GM20431 (cell line): Measurements from ENCODE around the gene TFIP11.

ENCODE experiments used
- in situ Hi-C: fragments of 300-500 bp; cut with MseI, MboI; formaldehyde crosslinking; loops from one replicate; pipeline ENCODE4 v1.15.0; 2020; ENCODE audit warnings: low sequenced_read_pairs; ENCODE audit not compliant: unreplicated experiment

The TFIP11 gene

DNA sequence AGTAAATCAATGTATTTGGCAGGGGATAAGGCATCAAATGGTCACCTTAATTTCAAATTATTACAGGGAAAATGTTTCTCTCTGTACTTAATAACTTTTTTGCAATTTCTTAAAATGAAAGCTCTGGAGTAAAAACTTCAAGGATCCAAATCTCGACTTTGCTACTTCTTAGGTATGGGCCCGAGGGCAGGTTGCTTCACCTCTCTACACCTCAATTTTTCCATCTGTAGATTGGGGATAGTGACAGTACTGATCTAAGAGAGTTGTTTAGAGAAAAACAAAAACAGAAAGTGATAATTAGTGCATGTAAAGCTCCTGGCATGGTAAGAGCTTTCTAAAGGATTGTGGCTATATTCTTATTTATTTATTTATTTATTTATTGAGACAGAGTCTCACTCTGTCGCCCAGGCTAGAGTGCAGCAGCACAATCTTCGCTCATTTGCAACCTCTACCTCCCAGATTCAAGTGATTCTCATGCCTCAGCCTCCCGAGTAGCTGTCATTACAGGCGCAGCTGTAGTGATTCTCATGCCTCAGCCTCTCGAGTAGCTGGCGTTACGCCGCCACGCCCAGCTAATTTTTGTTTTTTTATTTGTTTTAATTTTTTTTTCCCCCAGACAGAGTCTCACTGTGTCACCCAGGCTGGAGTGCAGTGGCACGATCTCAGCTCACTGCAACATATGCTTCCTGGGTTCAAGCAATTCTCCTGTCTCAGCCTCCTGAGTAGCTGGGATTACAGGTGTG lies 2.3 kb upstream of the TFIP11 start:
- in situ Hi-C loops, result no loop called here

DNA sequence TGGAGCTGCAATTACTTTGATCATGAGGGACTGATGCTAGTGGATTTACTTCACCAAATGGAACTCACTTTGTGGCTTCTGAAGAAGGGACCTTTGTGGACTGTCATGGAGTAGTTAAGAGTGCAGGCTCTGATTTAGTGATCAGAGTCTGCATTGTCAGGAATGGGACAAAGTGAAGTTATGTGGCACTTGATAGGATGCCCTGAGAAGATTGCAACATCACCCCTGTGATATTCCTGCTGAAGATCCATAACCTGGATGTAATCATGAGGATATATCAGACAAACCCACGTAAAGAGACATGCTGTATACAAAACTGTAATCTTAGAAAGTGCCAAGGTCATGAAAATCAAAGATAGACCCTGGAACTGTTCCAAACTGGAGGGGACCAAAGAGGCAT lies 1.6 kb upstream of the TFIP11 start:
- in situ Hi-C loops, result no loop called here

DNA sequence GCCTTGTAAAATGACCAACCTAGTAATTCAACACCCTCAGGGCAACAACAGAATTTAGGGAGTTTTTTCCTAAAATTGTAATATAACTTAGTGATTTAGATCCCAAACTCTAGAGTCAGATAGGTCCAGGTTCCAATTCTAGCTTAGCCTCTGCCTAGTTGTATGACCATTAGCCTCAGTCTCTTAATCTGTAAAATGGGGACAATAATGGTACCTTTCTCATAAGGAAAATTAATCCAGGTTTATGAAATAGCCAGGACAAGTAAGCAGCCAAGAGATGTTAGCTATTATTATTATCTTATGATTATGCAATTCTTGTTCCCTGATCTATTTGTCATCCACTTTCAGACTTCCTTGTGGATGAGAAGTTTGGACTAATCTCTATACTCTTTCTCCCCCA lies 4.1 kb downstream of the TFIP11 start:
- in situ Hi-C loops, result no loop called here

DNA sequence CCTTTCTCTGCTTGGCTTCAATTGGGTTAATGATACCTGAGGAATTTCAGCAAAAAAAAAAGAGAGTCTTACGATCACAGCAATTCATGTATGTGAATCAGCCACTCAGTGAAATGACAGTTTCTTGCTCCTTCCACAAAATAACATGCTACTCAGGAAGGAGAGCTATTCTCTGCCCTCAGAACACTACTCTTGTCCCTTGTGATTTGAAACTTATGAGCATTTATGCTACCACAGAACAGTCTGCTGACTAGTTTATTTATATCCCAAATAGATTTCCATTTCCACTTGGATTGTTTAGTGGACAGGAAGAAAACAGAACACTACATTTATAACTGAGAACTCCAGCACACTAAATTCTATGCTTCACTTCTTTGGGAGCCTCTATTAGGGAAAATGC lies 8.5 kb downstream of the TFIP11 start:
- in situ Hi-C loops, result no loop called here

- in situ Hi-C loops, result no loop called here
Measured at GRCh38 chr22:26502688-26503561, 9.3 kb downstream of the TFIP11 start.

DNA sequence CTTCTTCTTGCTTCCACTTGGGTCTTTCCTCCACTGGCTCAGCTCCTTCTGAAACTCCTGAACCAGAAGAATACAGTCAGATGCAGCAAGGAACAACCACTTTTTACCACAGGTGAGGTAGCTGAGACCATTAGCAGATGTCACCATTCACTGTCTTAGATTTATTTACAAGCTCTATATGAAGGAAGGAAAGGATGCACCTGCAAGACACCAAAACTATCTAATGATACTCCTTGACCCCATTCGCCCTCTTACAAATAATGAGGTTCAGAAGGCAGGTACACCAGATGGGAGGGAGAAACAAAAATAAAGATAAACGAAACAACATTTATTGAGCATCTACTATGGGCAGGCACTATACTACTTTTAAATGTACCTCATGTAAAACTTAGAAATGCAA lies 10.3 kb downstream of the TFIP11 start:
- in situ Hi-C loops, result no loop called here

GRCh38 chr22:26499188-26499703 lies 13.0 kb downstream of the TFIP11 start:
- in situ Hi-C loops, result no loop called here

- in situ Hi-C loops, result no loop called here
Measured at GRCh38 chr22:26496456-26496855, 15.8 kb downstream of the TFIP11 start.

DNA sequence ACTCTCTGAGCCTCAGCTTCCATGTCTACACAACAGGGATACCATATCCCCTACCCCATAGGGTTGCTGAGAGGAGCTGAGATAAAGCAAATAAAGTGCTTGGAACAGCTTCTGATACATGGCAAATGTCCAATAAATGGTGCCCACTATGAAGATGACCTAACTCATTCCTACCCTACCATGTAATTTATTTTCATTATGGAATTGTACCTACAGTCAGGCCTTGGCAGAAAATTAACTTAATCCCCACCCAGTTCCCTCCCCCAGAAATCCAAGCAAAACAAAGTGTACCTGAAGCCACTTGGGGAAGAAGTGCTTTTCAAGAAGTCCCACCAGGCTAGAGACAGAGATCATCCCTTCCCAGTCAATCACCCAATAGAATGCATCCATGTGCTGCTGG lies 17.8 kb downstream of the TFIP11 start:
- in situ Hi-C loops, result no loop called here

DNA sequence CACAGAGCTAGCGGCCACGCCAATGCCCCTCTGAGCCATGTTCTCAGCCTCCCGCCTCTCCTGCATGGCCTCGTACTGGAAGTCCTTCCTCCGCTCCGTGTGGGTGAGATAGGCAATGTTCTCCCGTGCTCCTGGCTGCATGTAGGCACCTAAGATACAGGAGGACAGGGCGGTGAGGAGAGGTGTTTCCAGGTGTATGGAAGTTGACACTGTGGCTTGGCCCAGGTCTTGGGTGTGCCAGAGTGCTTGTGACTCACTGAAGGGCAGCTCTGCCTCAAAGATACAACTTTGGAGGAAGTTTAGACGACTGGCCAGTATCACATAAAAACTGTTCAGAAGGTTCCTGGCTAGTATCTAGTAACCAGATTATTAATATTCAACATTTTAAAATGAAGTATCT lies 20.1 kb downstream of the TFIP11 start:
- in situ Hi-C loops, result no loop called here

DNA sequence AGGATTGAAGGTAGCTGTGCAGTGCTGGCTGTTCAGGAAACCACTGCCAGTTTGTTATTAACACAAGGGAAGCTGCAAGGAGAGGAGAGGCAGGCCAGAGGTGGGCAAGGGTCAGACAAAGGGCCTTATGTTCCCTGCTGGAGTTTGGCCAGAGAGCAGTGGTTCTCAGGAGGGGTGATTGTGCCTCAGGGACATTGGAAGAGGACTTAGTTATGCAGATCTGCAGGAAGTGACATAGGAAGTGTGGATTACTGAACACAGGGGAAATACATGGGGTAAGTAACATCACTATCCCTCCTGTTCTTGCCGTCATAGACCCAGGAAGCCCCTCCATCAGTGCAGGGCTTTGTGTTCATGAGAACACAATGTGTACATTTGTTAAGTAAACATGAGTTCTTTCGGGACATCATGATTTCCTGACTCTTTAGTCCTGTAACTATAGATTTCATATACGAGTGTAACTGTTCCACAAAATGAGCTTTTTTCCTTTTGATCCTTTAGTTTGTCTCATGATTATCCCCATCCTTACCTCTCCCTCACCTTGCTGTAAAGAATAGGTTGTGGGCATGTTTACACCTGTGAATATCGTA lies 22.7 kb downstream of the TFIP11 start:
- in situ Hi-C loops, result no loop called here

GRCh38 chr22:26487996-26488395 lies 24.3 kb downstream of the TFIP11 start:
- in situ Hi-C loops, result no loop called here

- in situ Hi-C loops, result no loop called here
Measured at GRCh38 chr22:26486394-26486793, 25.9 kb downstream of the TFIP11 start.

DNA sequence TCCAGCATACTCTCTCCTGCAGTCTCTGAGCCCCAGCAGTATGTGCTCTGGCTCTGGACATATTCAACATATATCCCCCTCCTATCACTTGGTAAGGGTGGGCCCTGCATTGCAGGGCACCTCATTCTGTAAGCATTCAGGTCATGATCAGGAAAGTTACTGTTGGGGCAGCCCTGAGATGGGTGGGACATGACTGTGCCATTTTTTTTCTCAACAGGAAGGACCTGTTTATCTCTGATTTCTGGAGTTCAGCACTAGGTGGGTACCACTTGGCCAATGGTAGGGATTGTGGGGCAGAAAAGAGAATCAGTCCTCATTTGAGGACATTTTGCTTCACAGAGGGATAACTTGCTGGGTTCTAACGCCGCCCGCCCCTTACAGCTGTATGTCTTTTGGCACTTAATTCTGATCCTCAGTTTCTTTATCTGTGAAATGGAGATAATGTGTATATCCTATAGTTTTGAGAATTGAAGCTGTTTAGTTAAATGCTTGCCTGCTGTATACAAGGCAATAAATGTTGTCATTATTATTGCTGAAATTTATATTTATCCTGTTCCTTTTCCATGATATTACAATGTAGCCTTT lies 26.4 kb downstream of the TFIP11 start:
- in situ Hi-C loops, result no loop called here

DNA sequence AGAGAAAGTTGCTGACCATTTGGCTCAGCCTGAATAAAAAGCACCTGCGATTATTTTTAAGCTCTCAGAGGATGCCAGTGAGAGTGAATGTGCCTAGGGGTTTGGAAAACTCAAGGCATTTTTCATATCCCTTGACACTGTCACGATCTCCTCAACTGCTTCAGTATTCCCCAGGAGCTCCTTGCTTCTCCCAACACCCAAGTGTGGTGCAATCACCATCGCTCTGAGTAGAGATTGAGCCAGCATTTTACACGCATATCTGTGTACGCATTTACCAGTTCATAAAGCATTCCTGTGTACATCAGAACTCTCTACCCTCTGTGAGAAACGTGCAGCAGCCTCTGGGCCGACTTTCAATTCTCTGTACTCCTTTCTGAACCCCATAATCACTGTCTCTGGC lies 27.3 kb downstream of the TFIP11 start:
- in situ Hi-C loops, result no loop called here

DNA sequence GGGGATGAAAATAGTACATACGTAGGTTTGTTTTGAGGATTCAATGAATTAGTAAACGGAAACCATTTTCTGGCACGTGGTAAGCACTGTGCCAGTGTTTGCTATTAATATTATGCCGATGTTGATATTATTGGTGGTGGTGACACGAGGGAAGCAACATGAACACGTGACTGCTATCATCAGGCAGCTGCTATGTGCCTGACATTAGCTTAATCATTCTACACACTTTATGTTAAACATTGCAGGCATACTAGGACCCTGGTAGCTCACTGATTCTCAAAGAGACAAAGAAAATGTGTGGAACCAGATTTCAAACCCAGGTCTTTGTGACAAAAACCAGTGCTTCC lies 27.9 kb downstream of the TFIP11 start:
- in situ Hi-C loops, result no loop called here

GRCh38 chr22:26483439-26484359 lies 28.6 kb downstream of the TFIP11 start, which contains the start of the genes HPS4 and SRRD:
HPS4 (minus strand) TSS chr22:26483783; CDS start chr22:26481762, 2,021 bp downstream.
SRRD (plus strand) TSS chr22:26483877; CDS start chr22:26483891, 14 bp downstream.
- in situ Hi-C loops, result no loop called here

DNA sequence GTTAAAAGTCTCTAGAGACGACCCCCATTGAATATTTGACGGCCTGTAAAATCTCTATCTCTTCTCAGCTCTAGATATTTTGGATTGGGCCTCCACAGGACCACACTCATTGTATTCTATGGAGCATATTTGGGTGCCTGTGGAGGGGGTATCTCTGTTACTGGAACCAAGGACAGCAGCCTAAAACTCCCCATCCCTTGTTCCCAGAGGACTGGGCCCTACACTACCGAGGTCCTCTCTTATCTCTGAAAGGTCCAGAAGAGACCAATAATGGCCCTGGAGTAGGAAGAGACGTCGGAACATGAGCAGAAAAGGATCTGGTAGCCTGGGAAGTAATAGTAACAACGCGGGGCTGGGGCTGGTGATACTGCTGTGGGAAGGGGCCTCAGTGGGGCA lies 29.2 kb downstream of the TFIP11 start:
- in situ Hi-C loops, result no loop called here

DNA sequence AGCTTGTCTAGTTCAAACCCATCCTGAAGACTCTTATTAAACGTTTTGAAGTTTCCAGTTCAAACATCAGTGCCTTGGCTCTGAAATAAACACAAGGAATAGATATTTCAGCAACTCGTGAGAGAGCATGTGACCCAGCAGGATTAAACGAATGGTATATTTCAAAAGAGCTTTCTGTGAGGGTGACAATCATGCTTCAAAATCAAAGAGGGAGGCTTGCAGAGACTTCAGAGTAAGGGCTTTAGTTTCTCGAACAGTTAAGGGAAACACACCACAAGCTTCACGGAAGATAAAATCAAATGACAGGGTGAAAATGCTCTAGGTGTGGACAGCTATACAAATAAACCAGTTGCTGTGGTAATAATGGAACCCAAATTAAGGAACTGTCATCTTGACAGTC lies 30.1 kb downstream of the TFIP11 start:
- in situ Hi-C loops, result no loop called here
